Measurements from ENCODE around the gene NASP. TPM values are rescaled to one million over a fixed set of nuclear protein-coding genes. Genes with fewer than 3 reads are reported as not detected.
"Not testable (repeated sequence)": the region's sequence is repeated elsewhere in the genome, so short reads cannot be mapped to it uniquely, and the experiment has no call there.

NASP gene
- total RNA-seq, 1 experiment from 2014 or later: 205 TPM

- H3K36me3 ChIP-seq (replicated peaks; ENCODE audit: control insufficient read depth, insufficient read depth, low read length): peaks cover 3% of the 10 kb centered on the region
- no peaks in the 10 kb centered on the region for H3K27me3 ChIP-seq (ENCODE audit: control insufficient read depth, insufficient read depth, low read length)
- peak overlapping the region; percentile 100 for H3K4me3 ChIP-seq (ENCODE audit: insufficient read depth, low read depth, low read length)
- no peak for DNase-seq
These were observed 1.7 kb downstream of the NASP start for GRCh38 chr1:45585496-45586075.

GRCh38 chr1:45586769-45587168 lies 2.9 kb downstream of the NASP start:
- Histone ChIP-seq H3K36me3 (replicated peaks; ENCODE audit: control insufficient read depth, insufficient read depth, low read length) (peaks cover 6% of the 10 kb centered on the region), H3K27me3 (ENCODE audit: control insufficient read depth, insufficient read depth, low read length) (no peaks in the 10 kb centered on the region), H3K4me3 (ENCODE audit: insufficient read depth, low read depth, low read length) (no peak overlapping the region)
- DNase-seq: no peak

- Histone ChIP-seq H3K36me3 (replicated peaks; ENCODE audit: control insufficient read depth, insufficient read depth, low read length) (peaks cover 17% of the 10 kb centered on the region), H3K27me3 (ENCODE audit: control insufficient read depth, insufficient read depth, low read length) (no peaks in the 10 kb centered on the region), H3K4me3 (ENCODE audit: insufficient read depth, low read depth, low read length) (no peak overlapping the region)
- DNase-seq: no peak
These were observed 6.0 kb downstream of the NASP start for GRCh38 chr1:45589861-45590260.

- DNase-seq: no peak
- Histone ChIP-seq H3K27me3 (ENCODE audit: control insufficient read depth, insufficient read depth, low read length) (no peaks in the 10 kb centered on the region), H3K36me3 (replicated peaks; ENCODE audit: control insufficient read depth, insufficient read depth, low read length) (peaks cover 14% of the 10 kb centered on the region)
These were observed 10.6 kb downstream of the NASP start for GRCh38 chr1:45594412-45594811.

GRCh38 chr1:45596765-45597164 lies 12.9 kb downstream of the NASP start:
- peaks cover 11% of the 10 kb centered on the region for H3K36me3 ChIP-seq (replicated peaks; ENCODE audit: control insufficient read depth, insufficient read depth, low read length)
- not testable (repeated sequence) for H3K4me3 ChIP-seq (ENCODE audit: insufficient read depth, low read depth, low read length); H3K27me3 ChIP-seq (ENCODE audit: control insufficient read depth, insufficient read depth, low read length); DNase-seq

More at GRCh38 chr1:45594412-45594811, 10.6 kb downstream of the NASP start:
- H3K4me3 ChIP-seq (ENCODE audit: insufficient read depth, low read depth, low read length): no peak overlapping the region

GRCh38 chr1:45604239-45604638 lies 20.4 kb downstream of the NASP start:
- Histone ChIP-seq H3K4me3 (ENCODE audit: insufficient read depth, low read depth, low read length) (no peak overlapping the region), H3K36me3 (replicated peaks; ENCODE audit: control insufficient read depth, insufficient read depth, low read length) (peaks cover 36% of the 10 kb centered on the region), H3K27me3 (ENCODE audit: control insufficient read depth, insufficient read depth, low read length) (no peaks in the 10 kb centered on the region)
- DNase-seq: no peak

- Histone ChIP-seq H3K36me3 (replicated peaks; ENCODE audit: control insufficient read depth, insufficient read depth, low read length) (peaks cover 46% of the 10 kb centered on the region), H3K27me3 (ENCODE audit: control insufficient read depth, insufficient read depth, low read length) (no peaks in the 10 kb centered on the region), H3K4me3 (ENCODE audit: insufficient read depth, low read depth, low read length) (no peak overlapping the region)
- no peak for DNase-seq
These were observed 23.7 kb downstream of the NASP start for GRCh38 chr1:45607404-45608074.

GRCh38 chr1:45608175-45609156 lies 24.6 kb downstream of the NASP start:
- no peak for DNase-seq
- H3K27me3 ChIP-seq (ENCODE audit: control insufficient read depth, insufficient read depth, low read length): no peaks in the 10 kb centered on the region
- H3K4me3 ChIP-seq (ENCODE audit: insufficient read depth, low read depth, low read length): no peak overlapping the region
- peaks cover 47% of the 10 kb centered on the region for H3K36me3 ChIP-seq (replicated peaks; ENCODE audit: control insufficient read depth, insufficient read depth, low read length)

- no peak for DNase-seq
- Histone ChIP-seq H3K36me3 (replicated peaks; ENCODE audit: control insufficient read depth, insufficient read depth, low read length) (peaks cover 50% of the 10 kb centered on the region), H3K27me3 (ENCODE audit: control insufficient read depth, insufficient read depth, low read length) (no peaks in the 10 kb centered on the region), H3K4me3 (ENCODE audit: insufficient read depth, low read depth, low read length) (no peak overlapping the region)
These were observed 26.9 kb downstream of the NASP start for GRCh38 chr1:45610589-45611226.

GRCh38 chr1:45612941-45613579 lies 29.2 kb downstream of the NASP start:
- Histone ChIP-seq H3K4me3 (ENCODE audit: insufficient read depth, low read depth, low read length) (no peak overlapping the region), H3K27me3 (ENCODE audit: control insufficient read depth, insufficient read depth, low read length) (no peaks in the 10 kb centered on the region), H3K36me3 (replicated peaks; ENCODE audit: control insufficient read depth, insufficient read depth, low read length) (peaks cover 54% of the 10 kb centered on the region)
- DNase-seq: no peak

- Histone ChIP-seq H3K27me3 (ENCODE audit: control insufficient read depth, insufficient read depth, low read length) (no peaks in the 10 kb centered on the region), H3K4me3 (ENCODE audit: insufficient read depth, low read depth, low read length) (no peak overlapping the region), H3K36me3 (replicated peaks; ENCODE audit: control insufficient read depth, insufficient read depth, low read length) (peaks cover 47% of the 10 kb centered on the region)
- DNase-seq: no peak
These were observed 32.0 kb downstream of the NASP start for GRCh38 chr1:45615885-45616284.

GRCh38 chr1:45617618-45618017 lies 33.8 kb downstream of the NASP start:
- no peaks in the 10 kb centered on the region for H3K27me3 ChIP-seq (ENCODE audit: control insufficient read depth, insufficient read depth, low read length)
- DNase-seq: no peak
- H3K36me3 ChIP-seq (replicated peaks; ENCODE audit: control insufficient read depth, insufficient read depth, low read length): peaks cover 42% of the 10 kb centered on the region
- H3K4me3 ChIP-seq (ENCODE audit: insufficient read depth, low read depth, low read length): no peak overlapping the region

- H3K4me3 ChIP-seq (ENCODE audit: insufficient read depth, low read depth, low read length): no peak overlapping the region
- DNase-seq: peak; percentile 33
- H3K36me3 ChIP-seq (replicated peaks; ENCODE audit: control insufficient read depth, insufficient read depth, low read length): peaks cover 35% of the 10 kb centered on the region
- no peaks in the 10 kb centered on the region for H3K27me3 ChIP-seq (ENCODE audit: control insufficient read depth, insufficient read depth, low read length)
These were observed 35.5 kb downstream of the NASP start for GRCh38 chr1:45619149-45619921.
